DND-41 (cell line): Measurements from ENCODE around the gene SLC25A36.

Experiments
- EZH2 ChIP-seq: IDR thresholded peaks from 3 replicates; pipeline ENCODE4 v1.6.1; 2012; ENCODE audit warnings: borderline replicate concordance, low read depth, mild to moderate bottlenecking, moderate library complexity, low read length, inconsistent platforms; ENCODE audit not compliant: severe bottlenecking
- TF ChIP-seq, protein P1 (sequence below): IDR thresholded peaks from 2 replicates; pipeline ENCODE4 v1.5.1; 2012; ENCODE audit warnings: borderline replicate concordance, low read length, moderate library complexity, mild to moderate bottlenecking; ENCODE audit not compliant: poor library complexity, severe bottlenecking; ENCODE audit errors: extremely low read depth

DNA sequence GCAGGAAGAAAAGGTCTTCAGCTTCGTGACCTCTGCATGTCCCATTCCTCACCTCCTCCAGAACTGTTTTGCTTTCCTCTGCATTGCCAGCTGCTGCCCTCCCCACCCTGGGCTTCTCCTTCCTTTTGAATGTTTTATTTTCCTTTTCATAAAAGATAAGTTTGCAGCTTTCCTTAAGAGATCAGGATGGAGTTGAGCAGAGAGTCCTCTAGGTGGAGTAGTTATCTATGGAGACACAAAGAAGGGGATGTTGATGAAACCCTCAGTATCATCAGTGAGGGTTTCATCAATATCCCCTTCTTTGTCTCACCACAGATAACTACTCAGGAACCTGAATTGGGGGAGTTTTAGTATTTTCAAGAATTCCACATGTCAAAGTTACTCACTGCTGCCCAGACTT is 19.0 kb upstream of the SLC25A36 start:
- no peak for TF ChIP-seq EZH2
- TF ChIP-seq, protein P1, sequence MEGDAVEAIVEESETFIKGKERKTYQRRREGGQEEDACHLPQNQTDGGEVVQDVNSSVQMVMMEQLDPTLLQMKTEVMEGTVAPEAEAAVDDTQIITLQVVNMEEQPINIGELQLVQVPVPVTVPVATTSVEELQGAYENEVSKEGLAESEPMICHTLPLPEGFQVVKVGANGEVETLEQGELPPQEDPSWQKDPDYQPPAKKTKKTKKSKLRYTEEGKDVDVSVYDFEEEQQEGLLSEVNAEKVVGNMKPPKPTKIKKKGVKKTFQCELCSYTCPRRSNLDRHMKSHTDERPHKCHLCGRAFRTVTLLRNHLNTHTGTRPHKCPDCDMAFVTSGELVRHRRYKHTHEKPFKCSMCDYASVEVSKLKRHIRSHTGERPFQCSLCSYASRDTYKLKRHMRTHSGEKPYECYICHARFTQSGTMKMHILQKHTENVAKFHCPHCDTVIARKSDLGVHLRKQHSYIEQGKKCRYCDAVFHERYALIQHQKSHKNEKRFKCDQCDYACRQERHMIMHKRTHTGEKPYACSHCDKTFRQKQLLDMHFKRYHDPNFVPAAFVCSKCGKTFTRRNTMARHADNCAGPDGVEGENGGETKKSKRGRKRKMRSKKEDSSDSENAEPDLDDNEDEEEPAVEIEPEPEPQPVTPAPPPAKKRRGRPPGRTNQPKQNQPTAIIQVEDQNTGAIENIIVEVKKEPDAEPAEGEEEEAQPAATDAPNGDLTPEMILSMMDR, result peak; percentile 50
